Lower leg skin (tissue), 3 donors: Measurements from ENCODE around the gene APOC4.

Experiments used
- POLR2A ChIP-seq, 2 donors: fragments of 450-650 bp; IDR thresholded peaks; one replicate each; pipeline ENCODE4 v1.6.1; 2016 to 2017; ENCODE audit warnings: antibody characterized with exemption in 2 of 2, mild to moderate bottlenecking in 1 of 2, moderate library complexity in 1 of 2
- TF ChIP-seq, protein P1 (sequence below), 3 donors: fragments of 450-650 bp; IDR thresholded peaks; one replicate each; pipeline ENCODE4 v1.5.1; 2016; ENCODE audit warnings: antibody characterized with exemption in 3 of 3, mild to moderate bottlenecking in 3 of 3, moderate library complexity in 2 of 3

DNA sequence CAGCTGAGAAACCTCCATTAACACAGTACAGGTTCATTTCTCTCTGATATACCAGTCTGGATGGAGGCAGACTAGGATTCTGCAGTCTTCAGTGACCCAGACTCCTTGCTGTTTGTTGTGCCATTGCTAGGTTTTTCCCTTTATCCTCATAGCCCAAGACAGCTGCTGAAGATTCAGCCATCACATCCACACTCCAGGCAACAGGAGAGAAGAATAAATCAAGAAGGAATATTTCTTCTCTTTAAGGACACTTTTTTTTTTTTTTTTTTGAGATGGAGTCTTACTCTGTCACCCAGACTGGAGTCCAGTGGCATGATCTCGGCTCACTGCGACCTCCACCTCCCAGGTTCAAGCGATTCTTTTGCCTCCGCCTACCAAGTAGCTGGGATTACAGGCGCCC, 27.4 kb downstream of the APOC4 start:
- TF ChIP-seq, protein P1, sequence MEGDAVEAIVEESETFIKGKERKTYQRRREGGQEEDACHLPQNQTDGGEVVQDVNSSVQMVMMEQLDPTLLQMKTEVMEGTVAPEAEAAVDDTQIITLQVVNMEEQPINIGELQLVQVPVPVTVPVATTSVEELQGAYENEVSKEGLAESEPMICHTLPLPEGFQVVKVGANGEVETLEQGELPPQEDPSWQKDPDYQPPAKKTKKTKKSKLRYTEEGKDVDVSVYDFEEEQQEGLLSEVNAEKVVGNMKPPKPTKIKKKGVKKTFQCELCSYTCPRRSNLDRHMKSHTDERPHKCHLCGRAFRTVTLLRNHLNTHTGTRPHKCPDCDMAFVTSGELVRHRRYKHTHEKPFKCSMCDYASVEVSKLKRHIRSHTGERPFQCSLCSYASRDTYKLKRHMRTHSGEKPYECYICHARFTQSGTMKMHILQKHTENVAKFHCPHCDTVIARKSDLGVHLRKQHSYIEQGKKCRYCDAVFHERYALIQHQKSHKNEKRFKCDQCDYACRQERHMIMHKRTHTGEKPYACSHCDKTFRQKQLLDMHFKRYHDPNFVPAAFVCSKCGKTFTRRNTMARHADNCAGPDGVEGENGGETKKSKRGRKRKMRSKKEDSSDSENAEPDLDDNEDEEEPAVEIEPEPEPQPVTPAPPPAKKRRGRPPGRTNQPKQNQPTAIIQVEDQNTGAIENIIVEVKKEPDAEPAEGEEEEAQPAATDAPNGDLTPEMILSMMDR (IDR thresholded peaks at IDR 0.05): no peak
- TF ChIP-seq POLR2A (IDR thresholded peaks at IDR 0.05): no peak
